ENCODE measurements around the gene P2RX2. TPM values are rescaled to one million over a fixed set of nuclear protein-coding genes. Genes with fewer than 3 reads are reported as not detected.

Gene P2RX2
- total RNA-seq, 1 donor from 2014 or later = 0.36 TPM

DNA sequence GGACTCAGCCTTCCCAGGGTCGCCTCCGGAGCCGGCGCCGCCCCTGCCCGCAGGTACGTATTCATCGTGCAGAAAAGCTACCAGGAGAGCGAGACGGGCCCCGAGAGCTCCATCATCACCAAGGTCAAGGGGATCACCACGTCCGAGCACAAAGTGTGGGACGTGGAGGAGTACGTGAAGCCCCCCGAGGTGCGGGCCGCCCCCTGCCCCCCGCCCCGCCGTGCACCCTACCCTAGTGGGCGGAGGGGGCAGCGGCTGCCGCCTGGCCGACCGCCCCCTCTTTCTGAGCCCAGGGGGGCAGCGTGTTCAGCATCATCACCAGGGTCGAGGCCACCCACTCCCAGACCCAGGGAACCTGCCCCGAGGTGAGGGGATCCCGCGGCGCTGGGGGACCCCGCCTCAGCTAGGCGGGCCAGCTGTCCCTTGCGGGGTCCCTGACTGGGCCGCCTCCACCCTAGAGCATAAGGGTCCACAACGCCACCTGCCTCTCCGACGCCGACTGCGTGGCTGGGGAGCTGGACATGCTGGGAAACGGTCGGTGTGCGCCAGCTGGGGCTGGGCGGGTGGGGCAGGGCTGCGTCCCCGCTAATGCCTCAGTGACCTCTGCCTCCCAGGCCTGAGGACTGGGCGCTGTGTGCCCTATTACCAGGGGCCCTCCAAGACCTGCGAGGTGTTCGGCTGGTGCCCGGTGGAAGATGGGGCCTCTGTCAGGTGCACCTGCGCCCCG, 973 bp downstream of the P2RX2 start:
- no peak for DNase-seq (ENCODE audit: low spot score)

- no peak for DNase-seq (ENCODE audit: low spot score)
Measured at GRCh38 chr12:132620113-132620898, 1.7 kb downstream of the P2RX2 start.

DNA sequence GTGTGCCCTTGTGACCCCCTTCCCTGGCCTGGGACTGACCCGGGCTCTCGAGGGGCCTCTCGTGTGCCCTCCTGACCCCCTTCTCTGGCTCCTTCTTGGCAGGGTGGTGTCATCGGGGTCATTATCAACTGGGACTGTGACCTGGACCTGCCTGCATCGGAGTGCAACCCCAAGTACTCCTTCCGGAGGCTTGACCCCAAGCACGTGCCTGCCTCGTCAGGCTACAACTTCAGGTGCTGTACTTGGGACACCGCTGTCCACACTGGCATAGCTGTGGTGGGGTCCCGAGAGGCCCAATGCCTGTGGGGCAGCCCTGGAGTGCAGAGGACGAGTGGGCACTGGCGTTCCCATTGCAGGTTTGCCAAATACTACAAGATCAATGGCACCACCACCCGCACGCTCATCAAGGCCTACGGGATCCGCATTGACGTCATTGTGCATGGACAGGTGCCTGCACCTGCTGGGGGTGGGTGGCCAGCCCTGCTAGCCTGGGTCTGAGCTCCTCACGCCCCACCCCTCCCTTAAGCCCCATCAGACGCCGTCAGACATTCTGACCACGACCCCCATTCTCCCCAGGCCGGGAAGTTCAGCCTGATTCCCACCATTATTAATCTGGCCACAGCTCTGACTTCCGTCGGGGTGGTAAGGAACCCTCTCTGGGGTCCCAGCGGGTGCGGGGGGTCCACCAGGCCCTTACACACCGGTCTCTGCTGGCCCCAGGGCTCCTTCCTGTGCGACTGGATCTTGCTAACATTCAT, 2.5 kb downstream of the P2RX2 start:
- peak; percentile 40 for DNase-seq (ENCODE audit: low spot score)

GRCh38 chr12:132621657-132622435, 3.3 kb downstream of the P2RX2 start:
- DNase-seq (ENCODE audit: low spot score) = no peak

- no peak for DNase-seq (ENCODE audit: low spot score)
Measured at GRCh38 chr12:132622437-132623071, 4.0 kb downstream of the P2RX2 start.

- DNase-seq (ENCODE audit: low spot score) = peak; percentile 69
Measured at GRCh38 chr12:132623072-132623869, 4.7 kb downstream of the P2RX2 start.

- DNase-seq (ENCODE audit: low spot score) = no peak
Measured at GRCh38 chr12:132624186-132624855, 5.7 kb downstream of the P2RX2 start.

DNA sequence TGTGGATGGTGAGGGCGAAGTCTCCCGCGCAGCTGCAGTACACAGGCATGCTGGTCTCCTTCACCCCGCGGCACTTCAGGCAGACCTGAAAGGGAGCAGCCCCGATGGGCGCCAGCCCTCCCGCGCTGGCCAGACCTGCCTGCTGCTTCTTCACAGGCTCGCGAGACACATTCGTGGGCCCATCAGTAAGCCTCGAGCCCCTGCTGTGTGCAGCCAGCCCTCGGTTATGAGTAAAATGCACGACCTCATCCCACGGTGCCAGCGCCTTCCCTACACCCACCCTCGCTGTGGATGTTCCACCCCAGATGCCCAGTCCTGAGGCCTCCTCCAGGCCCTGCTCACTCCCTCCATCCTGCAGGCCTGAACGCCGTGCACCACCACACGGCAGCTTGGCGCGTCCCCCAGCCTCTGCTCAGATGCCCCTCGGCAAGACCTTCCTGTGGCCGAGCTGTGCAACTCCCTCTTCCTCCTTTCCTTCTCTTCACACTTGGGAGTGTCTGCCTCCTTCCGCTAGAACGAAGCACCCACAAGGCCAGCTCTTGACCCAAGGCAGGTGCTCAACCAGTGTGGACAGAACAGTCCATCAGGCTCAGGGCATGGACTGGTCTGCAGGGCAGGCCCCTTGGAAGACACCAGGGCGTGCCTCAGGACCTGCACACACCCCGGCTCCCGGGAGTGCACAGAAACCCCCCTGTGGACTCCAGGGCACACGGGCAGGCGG, 6.5 kb downstream of the P2RX2 start:
- no peak for DNase-seq (ENCODE audit: low spot score)

DNA sequence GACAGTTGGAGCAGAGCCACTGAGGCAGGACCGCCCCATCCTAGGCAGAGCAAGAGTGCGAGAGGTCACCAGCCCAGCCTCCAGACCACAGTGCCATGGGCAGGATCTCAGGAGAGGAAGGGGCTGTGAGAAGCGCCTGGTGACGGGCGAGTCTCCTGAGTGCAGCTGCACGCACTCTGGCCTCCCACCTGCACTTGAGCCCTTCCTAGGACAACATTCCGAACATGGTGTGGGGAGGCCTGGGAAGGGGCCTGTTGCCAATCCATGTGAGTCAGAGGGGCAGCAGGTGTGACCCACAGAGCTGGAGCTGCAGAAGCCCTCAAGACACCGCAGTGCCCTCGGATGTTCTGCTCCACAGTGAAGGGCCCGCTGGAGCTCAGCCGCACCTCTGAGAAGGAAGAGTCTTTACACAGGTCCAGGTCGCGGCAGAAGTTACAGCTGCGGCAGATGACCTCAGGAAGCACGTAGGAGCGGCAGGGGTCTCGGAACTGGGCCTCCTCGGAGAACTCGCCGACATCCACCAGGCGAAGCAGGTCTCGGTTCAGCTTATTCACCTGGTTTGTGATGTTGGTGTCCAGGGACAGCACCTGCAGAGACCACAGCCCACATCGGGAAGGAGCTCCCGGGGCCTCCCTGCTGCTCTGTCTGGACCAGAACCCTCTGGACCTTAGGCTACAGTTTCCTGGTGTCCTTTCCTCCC, 7.3 kb downstream of the P2RX2 start:
- no peak for DNase-seq (ENCODE audit: low spot score)

GRCh38 chr12:132629330-132629729, 10.8 kb downstream of the P2RX2 start:
- no peak for DNase-seq (ENCODE audit: low spot score)

GRCh38 chr12:132630672-132631071, 12.1 kb downstream of the P2RX2 start:
- no peak for DNase-seq (ENCODE audit: low spot score)

DNA sequence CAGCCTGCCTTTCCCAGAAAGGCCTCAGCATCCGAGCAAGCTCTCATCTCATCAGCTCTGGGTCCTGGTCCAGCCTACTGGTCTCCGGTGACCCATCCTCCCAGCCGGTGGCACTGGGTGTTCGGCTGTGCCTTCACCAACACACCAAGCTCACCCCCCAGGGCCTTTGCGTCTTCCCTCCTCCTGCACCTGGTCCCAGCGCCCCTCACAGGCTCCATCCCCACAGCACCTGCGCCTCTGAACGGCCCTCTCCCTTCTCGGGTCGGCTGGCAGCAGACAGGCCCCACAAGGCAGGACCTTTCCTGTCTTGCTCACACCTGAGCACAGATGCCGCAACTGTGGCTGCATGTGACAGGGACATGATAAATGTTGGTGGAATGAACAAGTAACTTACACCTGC, 13.1 kb downstream of the P2RX2 start:
- no peak for DNase-seq (ENCODE audit: low spot score)

GRCh38 chr12:132632521-132633228, 14.1 kb downstream of the P2RX2 start:
- DNase-seq (ENCODE audit: low spot score) = no peak

- no peak for DNase-seq (ENCODE audit: low spot score)
Measured at GRCh38 chr12:132633398-132633797, 14.8 kb downstream of the P2RX2 start.

GRCh38 chr12:132633901-132634300, 15.3 kb downstream of the P2RX2 start:
- DNase-seq (ENCODE audit: low spot score) = no peak

DNA sequence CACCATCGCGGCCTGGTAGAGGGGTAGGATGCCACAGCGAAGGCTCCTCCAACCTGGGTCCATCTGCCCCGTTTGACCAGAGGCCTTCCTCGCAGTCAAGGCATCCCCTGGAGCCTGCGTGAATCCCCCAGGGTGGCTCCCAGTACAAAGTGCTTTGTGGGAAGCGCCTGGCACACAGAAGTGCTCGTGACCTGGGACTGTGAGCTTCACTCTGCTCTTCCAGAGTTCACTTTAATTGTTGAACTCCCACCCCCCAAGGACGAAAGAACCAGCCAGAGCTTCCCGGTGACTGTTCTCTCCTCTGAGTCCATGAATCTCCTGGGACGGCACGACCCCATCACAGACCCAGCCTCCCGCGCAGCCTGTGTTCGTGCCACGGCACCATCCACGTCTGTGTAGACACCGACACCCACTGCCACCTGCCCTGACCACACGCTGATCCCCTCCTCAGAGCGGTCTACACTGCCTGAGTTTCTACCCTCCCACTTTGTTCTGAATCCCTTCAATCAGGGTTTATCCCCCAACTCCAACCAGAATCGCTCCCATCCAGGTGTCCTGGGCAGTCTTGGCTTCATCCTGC, 15.9 kb downstream of the P2RX2 start:
- no peak for DNase-seq (ENCODE audit: low spot score)
